Stimulated activated CD8-positive, alpha-beta memory T cell treated with anti-CD3 and anti-CD28 coated beads, Interleukin-2, amount 100 ng/mL, for 1 hour (primary cell): ENCODE measurements around the gene MS4A8.
"Not testable (repeated sequence)": the region's sequence is repeated elsewhere in the genome, so short reads cannot be mapped to it uniquely, and the experiment has no call there.

Source experiments
- DNase-seq, 2 donors: peaks; one replicate each; pipeline ENCODE4 v3.0.0-alpha.2; 2020; ENCODE audit warnings: low read depth in 2 of 2

The MS4A8 gene, protein sequence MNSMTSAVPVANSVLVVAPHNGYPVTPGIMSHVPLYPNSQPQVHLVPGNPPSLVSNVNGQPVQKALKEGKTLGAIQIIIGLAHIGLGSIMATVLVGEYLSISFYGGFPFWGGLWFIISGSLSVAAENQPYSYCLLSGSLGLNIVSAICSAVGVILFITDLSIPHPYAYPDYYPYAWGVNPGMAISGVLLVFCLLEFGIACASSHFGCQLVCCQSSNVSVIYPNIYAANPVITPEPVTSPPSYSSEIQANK

DNA sequence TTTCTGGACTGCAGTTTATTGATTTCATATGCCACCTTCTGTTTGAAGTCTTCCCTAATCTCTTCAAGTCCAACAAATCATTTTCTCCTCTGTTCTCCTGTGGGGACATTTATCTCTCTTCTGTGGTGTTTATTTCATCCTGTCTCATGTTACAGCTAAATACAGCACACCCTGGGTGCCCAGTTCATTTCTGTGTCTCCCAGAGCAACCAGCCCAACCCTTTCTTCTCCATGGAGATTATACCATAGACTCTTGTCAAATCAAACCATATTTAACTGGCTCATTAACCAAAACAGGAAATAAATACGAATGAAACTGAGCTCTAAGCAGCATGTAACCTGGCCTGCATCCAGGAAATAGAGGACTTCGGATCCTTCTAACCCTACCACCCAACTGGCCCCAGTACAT is at the start of gene MS4A8:
TSS of gene MS4A8 (plus strand) at position 329 of the 408 bp plus-strand sequence. CDS start 1,249 bp downstream, outside the sequence.
- no peak for DNase-seq

- no peak for DNase-seq
Measured at GRCh38 chr11:60657888-60658287, 41.5 kb upstream of the MS4A8 start.

GRCh38 chr11:60658409-60658808 is 41.0 kb upstream of the MS4A8 start:
- no peak for DNase-seq

DNA sequence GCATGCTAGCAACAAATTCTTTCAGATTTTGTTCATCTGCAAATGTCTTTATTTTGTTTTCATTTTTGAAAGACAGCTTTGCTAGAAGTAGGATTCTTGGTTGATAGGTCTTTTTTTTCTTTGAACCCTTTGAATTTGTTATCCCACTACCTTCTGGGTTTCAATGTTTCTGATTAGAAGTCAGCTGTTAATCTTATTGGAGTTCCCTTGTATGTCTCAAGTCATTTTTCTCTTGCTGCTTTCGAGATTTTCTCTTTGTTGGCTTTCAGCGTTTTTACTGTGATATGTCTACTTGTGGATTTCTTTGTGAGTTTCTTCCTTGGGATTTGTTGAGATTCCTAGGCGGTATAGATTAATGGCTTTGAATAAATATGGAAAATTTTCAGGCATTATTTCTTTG is 27.2 kb upstream of the MS4A8 start:
- DNase-seq, result no peak

DNA sequence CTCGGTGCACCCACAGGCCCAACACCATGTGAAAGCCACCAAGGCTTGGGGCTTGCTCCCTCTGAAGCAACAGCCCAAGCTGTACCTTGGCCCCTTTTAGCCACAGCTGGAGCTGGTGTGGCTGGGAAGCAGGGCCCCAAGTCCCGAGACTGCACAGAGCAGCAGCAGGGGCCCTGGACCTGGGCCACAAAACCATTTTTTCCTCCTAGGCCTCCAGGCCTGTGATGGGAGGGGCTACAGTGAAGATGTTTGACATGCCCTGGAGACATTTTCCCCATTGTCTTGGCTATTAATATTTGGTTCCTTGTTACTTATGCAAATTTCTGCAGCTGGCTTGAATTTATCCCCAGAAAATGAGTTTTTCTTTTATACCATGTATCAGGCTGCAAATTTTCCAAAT is 21.2 kb upstream of the MS4A8 start:
- not testable (repeated sequence) for DNase-seq

DNA sequence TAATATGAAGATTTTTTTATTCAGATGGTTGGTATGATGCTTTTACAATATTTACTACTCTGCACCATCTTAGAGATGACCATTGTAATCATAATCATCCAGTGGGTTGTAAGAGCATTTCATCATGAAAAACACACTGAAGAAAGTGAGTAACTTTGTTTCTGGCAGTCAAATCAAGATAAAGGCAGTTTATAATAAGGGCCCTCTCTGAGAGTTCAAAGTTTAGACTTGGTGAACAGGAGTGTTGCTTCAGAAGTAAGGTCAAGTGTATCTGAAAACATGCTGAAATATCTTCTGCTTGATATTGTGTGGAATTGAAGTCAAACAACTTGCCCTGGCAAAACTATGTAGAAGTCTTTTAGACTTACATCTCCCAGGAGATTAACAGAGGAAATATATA is 19.5 kb upstream of the MS4A8 start:
- no peak for DNase-seq

DNA sequence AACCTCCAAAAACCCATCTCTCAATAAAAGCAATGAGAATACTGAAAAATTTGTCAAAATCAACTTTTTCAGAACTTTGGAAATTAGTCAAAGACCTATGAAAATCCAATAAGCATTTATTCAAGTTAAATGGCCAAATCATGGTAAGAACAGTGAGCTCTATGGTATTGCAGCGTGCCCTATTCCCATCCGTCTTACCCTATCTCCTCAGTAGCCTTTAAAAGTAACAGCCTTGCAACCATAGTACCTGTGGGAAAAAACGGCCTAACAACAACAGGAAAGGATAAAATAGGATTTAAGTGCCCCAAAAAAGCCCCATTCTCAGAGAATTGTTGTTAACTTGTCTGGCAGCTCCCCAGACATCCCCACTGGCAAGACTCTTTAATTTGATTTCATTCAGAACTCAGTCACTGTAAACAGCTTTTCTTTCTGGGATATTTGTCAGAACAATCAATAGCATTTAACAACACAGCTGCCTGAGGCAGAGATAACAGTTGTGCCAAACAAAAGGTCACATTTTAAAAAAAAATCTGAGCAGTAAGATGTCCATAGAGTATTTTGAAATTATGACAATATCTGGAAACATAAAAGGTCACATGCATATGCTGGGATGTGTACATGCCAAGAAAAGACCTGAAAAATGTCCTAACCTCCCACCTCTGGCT is 18.8 kb upstream of the MS4A8 start:
- no peak for DNase-seq

GRCh38 chr11:60684541-60684848 is 14.9 kb upstream of the MS4A8 start:
- not testable (repeated sequence) for DNase-seq

- no peak for DNase-seq
Measured at GRCh38 chr11:60691661-60692060, 7.8 kb upstream of the MS4A8 start.

DNA sequence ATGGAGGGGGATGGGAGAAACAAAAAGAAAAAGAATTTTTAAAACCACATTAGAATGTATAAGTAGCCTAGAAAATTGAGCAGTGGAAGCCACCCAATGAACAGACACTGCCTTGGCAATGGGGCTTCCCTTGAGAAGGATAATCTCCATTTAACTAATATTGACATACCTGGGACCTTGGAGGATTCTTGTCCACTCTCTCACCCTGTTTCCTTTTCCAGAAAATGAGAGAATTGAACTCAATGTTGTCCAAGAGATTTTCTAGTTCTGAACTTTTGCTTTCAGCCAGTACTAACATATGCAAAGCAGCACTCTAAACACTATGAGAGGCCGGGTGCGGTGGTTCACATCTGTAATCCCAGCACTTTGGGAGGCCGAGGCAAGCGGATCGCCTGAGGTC is 524 bp downstream of the MS4A8 start:
- DNase-seq, result no peak

DNA sequence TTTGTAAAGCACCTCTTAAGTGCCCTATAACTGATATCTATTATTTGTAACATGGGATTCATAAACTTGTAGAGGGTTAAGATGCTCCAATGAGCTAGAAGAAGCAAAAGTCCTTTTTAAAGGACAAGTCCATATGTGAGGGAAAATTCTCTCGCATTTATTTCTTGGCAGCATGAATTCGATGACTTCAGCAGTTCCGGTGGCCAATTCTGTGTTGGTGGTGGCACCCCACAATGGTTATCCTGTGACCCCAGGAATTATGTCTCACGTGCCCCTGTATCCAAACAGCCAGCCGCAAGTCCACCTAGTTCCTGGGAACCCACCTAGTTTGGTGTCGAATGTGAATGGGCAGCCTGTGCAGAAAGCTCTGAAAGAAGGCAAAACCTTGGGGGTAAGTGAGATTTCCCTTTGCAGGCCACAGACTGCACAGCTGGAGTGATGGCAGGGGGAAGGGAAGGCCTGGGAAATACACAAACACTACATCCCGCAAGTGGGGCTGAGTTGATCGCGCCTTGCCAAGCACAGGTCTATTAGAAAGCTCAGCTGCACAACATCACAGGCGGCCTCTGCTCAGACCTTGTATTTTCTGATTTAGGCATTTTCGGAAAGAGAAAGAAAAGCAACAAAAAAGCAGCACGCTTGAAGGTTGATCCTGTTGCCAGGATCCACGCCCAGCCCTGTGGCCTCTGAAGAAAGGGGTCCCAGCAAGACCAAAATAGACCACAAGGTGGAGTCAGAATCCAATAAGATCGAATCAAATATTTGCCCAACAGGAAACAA is 1.5 kb downstream of the MS4A8 start:
- no peak for DNase-seq

DNA sequence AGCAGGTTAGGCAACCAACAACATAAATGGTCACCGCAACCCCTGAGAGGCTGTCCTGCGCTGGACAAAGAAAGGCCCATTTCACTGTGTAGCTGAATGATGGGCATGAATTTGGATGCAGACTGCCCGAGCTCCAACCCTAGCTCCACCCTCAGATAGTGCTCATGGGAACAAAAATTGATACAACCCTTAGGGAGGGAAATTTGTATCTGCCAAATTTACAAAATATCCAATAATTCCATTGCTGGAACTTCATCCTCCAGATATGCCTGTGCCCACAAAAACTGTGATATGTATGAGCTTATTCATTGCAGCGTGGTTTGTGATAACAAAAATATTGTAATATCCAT is 2.0 kb downstream of the MS4A8 start:
- no peak for DNase-seq

DNA sequence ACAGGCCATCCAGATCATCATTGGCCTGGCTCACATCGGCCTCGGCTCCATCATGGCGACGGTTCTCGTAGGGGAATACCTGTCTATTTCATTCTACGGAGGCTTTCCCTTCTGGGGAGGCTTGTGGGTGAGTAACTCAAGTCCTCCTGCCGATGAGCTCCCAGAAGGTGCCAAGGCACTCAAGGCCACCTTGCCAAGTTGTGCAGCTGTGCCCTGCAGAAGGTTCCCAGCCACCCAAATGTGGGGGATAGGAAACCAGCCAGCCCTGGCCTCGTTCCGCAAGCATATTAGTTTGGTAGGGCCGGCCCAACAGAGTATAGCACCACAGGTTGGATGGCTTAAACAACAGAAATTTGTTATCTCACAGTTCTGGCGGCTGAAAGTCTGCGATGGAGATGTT is 4.0 kb downstream of the MS4A8 start:
- DNase-seq, result no peak

DNA sequence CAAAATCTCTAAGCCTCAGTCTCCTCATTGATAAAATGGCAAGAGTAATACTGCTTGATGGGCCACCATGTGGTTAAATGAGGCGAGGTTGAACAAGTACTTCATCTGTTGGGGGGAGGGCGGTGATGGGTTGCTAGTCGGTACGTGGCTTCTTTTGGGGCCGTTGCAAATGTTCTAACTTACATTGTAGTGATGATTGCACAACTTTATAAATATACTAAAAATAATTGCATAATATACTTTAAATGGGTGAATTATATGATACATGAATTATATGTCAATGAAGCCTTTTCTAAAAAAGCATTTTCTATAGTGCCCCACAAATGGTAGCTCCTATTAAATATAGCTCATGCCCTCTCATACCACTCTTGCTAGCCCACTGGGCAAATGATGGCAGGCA is 6.5 kb downstream of the MS4A8 start:
- DNase-seq, result no peak

DNA sequence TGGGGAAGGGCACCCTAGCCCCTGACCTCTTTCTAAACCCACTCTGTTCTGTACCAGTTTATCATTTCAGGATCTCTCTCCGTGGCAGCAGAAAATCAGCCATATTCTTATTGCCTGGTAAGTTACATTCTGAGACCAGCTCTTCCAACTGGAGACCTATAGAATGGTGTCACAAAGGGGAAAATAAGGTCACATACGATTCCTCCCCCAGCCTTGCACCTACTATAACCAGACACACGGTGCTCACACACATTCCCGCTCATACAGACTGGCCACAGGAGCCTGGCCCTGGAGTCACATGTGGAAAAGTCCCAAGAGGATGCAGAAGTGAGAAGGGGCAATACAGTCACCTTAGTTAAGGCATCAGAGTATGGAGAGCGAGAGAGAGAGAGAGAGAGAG is 7.5 kb downstream of the MS4A8 start:
- DNase-seq, result no peak

- DNase-seq, result no peak
Measured at GRCh38 chr11:60710482-60710881, 11.1 kb downstream of the MS4A8 start.

DNA sequence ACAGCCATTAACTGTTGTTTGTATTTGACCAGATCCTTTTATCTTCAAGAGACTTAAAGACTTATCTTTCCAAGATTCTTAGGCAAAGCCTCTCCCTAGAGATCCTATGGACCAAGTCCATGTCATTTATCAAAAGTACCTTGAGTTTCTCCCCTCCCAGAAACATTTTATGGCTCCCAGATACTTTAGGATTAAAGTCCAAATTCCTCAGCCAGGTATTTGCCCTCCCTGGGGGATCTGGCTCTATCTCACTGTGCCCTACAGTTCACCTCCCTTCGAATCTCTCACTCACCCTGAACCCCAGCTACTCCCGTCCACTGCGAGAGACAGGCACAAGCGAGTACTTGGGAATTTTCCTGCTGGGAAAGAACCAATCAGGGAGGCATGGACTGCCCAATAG is 11.9 kb downstream of the MS4A8 start:
- DNase-seq, result no peak

- not testable (repeated sequence) for DNase-seq
Measured at GRCh38 chr11:60713423-60713822, 14.0 kb downstream of the MS4A8 start.

DNA sequence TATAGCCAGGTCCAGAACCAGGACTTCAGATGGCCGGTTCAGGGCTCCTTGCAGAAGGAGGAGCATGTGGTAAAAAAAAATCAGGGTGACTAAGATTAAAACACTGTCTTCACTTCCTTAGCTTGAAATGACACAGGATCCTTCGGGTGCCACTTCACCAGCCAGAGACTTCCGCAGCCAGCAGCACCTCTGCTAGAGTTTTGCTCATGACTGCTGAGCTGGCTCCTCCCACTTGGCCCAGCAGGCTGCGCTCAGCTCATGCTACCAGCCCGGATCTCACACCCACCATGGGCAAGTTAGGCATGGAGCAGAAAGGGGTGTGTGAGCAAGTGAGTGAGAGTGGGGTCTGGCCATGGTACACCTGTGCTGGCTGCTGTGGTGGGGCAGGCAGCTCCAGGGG is 18.5 kb downstream of the MS4A8 start:
- no peak for DNase-seq

- DNase-seq, result no peak
Measured at GRCh38 chr11:60718524-60719316, 19.3 kb downstream of the MS4A8 start.

DNA sequence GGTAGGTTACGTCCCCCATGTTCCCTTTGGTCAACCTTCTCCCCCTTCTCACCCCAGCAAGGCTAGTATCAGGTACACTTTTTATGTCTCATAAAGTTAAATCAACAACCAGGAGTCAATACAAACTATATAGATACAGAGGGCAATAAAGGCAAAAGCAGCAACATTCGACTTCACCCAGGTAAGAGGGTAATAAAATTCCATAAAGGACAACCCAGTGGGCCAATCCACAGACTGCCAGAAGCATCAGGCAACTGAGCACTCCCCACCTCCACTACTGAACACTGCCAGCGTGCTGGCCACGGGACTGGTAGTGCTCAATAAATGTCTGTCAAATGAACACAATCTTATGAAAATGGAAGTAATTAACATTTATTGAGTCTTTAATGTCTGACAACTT is 20.0 kb downstream of the MS4A8 start:
- no peak for DNase-seq

DNA sequence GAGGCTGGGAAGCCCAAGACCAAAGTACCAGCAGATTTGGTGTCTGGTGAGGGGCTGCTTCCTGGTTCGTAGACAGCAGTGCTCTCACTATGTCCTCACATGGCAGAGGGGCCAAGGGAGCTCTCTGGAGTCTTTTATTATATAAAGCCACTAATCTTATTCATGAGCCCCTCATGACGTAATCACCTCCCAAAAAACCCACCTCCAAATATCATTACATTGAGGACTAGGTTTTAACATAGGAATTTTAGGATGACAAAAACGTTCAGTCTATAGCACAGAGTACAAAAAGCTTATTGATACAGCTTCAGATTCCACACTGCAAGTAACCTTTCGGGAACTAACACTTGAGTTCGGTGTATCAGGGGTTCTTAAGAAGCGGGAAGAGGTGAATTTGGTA is 21.0 kb downstream of the MS4A8 start:
- no peak for DNase-seq
